ENCODE data around the gene KXD1.
"Not testable (repeated sequence)": the region's sequence is repeated elsewhere in the genome, so short reads cannot be mapped to it uniquely, and the experiment has no call there.

Gene KXD1

DNA sequence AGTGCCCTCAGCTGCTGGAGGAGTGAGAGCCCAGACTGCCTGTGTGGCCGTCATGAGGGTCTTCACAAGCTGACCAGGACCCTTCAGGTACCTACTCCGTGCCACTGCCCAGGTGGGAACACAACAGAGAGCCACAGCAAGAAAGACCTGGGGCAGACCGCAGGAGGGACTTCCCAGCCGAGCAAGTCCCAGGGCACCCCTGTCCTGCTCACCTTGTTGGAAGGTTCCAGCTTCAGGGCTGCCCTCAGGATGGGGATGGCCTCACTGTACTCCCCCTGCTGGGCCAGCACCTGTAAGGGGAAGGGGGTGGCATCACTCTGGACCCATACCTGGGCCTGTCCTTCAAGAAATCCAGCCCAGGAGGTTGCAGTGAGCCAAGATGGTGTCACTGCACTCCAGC is 24.6 kb upstream of the KXD1 start:
- DNase-seq (ENCODE audit: low read depth in 4 of 4, low spot score in 1 of 4), result no peak

DNA sequence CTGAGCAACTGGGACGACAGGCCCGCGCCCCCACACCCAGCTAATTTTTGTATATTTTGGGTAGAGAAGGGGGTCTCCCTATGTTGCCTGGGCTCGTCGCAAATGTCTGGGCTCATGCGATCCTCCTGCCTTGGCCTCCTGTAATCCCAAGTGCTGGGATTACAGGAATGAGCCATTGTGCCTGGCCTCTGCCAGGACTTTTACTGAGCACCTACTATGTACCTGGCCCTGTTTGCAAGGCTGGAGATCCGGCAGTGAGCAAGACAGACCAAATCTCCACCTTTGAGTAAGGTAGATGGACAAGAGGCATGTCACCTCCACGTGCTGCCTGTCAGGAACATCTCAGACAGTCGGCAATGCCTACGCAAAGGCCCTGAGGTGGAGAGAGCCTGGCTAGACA is 21.2 kb upstream of the KXD1 start:
- DNase-seq (ENCODE audit: low read depth in 4 of 4, low spot score in 1 of 4), result no peak

DNA sequence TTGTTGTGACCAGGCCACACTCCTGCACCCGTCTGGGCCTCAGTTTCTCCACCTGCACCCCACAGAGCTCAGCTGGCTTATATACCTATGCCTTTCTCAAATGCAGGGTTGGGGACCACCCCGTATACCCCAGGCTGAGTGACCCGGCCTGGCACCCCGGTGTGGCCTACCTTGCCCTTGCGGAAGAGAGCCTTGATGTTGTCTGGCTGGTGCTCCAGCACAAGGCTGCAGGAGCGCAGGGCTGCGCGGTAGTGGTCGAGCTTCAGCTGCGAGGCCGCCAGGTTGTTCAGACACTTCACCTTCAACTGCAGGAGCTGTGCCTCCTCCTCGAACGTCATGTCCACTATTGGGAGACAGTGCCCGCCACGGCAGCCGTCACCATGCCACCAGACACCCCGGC is 20.2 kb upstream of the KXD1 start:
- DNase-seq (ENCODE audit: low read depth in 4 of 4, low spot score in 1 of 4), result no peak

DNA sequence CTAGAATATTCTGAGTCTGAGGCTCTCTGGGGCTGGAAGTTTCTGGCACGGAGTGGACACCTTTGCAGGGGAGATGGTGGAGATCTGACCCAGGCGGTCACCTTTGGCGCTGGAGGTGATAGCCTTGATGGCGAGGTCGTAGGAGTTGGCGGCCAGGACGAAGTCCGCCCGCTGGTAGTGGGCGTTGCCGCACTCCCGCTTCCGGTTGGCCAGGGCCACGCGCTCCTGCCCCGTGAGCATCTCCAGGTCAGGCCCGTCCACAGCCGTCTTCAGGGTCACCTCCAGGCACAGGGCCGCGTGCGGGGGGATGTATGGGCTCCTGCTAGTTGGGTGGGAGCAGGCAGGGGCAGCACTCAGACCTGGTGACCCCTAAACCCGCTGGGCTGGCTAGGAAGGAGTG is 19.6 kb upstream of the KXD1 start:
- DNase-seq (ENCODE audit: low read depth in 4 of 4, low spot score in 1 of 4), result no peak

DNA sequence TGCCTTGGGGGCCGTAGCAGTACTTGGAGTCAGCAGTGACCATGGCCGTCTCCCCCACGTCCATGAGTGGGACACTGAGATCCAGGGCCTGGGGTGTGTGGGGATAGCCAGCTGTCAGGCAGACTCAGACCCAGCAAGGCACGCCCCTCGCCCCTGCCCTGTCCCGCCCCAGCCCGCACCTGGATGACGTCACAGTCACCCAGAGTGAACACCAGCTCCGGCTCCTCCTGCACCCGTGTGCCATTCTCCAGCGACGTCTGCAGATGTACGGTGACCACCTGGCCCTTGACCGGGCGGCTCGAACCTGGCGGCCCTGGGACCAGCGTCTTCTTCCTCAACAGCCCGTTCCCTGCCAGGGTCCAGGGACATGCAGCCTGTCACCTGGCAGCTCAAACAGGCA is 18.3 kb upstream of the KXD1 start:
- DNase-seq (ENCODE audit: low read depth in 4 of 4, low spot score in 1 of 4), result no peak

DNA sequence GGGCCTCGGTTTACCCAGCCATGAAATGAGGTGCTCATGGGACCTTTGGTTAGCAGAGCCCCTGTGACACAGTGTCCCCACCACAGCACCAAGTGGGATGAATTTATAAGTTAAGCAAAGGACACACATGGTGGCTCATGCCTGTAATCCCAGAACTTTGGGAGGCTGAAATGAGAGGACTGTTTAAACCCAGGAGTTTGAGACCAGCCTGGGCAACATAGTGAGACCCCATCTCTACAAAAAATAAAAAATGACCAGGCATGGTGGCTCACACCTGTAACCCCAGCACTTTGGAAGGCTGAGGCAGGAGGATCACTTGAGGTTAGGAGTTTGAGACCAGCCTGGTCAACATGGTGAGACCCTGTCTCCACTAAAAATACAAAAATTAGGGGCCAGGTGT is 17.5 kb upstream of the KXD1 start:
- DNase-seq (ENCODE audit: low read depth in 4 of 4, low spot score in 1 of 4), result not testable (repeated sequence)

DNA sequence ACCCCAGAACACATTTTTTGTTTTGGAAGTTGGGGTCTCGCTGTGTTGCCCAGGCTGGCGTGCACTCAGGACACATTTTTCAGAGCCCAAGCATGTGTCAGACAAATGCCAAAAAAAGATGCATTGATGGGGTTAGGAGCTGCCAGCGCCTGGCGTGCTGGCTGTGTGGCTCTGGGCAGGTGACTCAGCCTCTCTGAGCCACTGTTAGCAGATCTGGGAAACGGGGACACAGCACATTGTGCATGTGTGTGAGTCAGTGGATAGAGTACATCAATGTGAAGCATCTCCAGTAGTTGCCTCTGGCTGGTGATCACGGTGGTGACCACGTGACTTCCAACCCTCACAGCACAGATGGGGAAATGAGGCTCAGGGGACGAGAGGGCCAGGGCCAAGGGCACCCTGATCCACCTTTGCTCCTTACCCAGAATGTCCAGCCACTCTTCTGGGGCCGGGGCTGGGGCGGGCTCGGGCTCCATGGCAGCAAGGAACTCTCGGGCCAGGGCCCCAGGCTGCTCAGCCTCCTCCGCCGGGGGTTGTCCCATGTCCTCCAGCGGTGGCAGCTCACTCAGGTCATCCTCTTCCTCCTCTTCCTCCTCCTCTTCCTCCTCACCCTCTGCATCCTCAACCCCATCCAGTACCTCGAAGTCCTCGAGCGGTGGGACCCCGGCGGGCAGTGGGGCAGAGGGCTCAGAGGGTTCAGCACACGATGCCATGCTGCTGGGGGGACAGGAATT is 16.2 kb upstream of the KXD1 start:
- DNase-seq (ENCODE audit: low read depth in 4 of 4, low spot score in 1 of 4), result no peak

DNA sequence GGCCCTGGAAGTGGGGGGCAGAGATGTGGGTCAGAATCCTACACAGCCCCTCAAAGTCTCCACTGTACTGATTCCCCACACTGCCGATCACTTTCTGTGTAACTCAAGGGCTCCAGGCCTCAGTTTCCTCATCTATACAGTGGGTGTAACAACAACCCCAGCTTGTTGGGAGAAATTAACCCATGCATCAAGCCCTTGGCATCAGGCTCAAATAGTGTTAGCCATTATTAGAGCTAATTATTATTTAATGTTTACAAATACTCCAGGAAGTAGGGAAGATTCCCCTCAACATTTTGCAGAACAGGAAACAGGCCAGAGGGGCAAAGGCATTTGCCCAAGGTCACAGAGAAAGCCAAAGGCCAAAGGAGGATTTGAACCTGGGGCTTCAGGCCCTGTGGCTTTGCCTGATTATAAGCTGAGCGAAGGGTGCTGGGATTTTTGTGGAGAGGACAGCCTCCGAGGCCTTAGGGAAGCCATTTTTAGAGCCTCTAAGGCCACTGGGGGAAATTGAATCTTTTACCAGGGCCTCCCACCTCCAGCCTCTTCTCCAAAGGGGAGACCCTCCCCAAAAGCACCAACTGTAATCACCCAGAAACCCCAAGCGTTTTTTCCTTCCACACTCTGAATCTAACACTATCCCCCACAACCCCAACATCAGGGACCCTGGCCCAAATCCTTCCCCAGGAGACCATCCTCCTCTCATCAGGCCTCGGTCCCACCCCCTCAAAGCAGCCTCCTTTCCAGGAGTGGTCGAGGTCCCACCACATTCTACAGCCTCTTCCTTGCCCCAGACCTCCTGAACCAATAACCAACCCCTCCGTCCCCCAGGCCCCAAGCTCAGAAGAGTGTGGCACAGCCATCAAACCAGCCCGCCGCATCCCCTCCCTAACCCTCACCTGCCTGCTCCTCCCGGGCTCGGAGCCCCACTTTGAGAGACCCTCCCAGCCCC is 15.4 kb upstream of the KXD1 start:
- no peak for DNase-seq (ENCODE audit: low read depth in 4 of 4, low spot score in 1 of 4)

DNA sequence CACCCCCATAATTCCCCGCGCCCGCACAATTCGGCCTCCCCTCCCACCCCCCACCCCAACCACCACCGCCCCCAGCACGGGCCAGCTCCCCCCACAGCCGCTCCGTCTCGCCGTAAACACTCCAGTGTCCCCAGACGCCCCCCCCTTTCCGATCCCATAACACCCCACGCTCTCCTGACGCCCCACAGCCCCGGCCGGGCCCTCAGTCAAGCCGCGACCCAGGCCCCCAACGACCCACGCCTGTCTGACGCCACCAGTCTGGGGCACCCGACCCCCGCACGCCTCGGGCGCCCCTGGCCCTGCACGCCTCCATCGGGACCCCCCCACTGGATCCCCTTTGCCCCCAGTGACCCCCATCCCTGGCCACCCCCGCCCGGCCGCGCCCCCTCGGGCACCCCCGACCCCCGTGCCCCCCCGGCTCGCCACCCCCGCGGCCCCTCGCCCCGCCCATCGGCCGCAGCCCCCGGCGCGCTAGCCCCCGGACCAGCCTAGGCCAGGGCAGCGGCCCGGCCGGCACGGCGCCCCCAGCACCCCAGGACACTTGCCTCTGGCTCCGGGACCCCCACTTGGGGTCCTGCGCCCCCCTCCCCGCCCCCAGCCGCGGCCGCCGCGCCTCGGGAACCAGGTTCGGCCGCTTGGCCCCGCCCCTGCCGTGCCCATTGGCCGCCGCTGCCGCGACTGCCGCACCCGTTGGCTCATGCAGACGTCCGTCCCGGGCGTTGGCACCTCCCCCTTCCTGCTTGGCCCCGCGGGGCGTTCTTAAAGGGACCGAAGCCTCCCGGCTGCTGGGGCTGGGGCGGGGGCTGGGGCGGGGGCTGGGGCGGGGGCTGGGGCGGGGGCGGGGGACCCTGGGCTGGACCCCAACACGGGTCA is 14.5 kb upstream of the KXD1 start, which contains the start of gene FKBP8:
Gene FKBP8 (minus strand): TSS at position 633 of the 873 bp plus-strand sequence. CDS start 1,603 bp downstream, outside the sequence.
- DNase-seq (ENCODE audit: low read depth in 4 of 4, low spot score in 1 of 4), result peak; percentile 85 to 95 (median 92)

DNA sequence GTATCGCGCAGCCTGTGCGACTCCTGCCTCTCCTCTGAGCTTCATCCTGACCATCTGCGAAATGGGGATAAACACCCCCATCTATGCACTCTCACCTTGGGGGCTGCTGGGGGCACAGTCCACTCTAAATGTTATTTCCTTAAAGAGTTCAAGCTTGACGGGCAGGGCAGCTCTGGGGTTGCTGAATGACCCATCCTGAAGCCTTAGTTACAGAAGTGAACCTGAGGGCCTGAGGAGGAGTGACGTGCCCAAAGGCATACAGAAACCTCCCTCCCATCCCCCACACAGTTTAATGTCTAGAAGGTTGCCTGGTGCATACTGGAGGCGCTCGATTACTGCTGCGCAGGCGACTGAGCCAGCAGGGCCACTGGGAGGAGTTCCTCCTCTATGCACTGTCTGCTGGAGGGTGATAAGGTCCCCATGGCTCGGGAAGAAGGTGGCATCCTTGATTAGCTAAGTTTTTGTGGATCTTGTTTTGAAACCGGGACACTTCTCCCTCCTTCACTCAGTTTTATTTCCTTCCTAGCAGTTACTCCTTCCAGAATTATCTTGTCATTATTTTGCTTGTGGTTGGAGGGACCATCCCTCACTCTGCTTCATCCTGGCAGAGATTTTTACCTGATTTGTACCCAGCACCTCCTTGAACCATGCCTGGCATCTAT is 13.7 kb upstream of the KXD1 start:
- DNase-seq (ENCODE audit: low read depth in 4 of 4, low spot score in 1 of 4), result peak; percentile 55 to 75 (median 58)

DNA sequence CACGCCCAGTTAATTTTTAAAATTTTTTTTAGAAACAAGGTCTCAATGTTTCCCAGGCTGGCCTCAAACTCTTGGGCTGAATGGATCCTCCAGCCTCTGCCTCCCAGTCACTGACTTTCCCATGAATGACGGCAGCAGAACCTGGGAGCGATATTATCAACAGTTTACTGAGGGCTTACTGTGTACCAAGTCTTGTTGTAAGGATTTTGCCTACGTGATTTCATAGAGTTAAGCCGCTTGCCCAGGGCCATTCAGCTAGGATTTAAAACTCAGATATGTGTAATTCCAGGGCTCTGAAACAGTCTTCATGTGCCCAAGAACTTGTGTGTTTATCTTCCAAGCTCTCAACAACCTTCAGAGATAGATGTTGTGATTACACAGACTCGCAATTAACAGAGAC is 6.0 kb upstream of the KXD1 start:
- no peak for DNase-seq (ENCODE audit: low read depth in 4 of 4, low spot score in 1 of 4)

DNA sequence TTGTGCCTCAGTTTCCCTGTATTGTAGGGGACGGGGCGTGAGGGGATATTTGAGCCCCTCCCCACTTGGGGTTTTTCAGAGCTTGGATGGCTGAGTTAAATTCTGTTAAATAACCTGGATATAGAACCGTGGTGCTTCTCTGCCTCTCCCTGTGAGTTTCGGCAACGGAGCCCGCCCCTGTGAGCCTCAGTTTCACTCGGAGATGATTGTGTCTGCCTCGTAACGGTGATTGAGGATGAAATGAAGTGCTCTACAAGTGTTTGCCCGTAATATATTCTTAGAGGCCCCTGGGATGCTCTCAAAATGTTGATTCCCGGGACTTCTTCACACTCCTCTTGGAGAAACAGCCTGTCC is 509 bp downstream of the KXD1 start:
- DNase-seq (ENCODE audit: low read depth in 4 of 4, low spot score in 1 of 4), result no peak

DNA sequence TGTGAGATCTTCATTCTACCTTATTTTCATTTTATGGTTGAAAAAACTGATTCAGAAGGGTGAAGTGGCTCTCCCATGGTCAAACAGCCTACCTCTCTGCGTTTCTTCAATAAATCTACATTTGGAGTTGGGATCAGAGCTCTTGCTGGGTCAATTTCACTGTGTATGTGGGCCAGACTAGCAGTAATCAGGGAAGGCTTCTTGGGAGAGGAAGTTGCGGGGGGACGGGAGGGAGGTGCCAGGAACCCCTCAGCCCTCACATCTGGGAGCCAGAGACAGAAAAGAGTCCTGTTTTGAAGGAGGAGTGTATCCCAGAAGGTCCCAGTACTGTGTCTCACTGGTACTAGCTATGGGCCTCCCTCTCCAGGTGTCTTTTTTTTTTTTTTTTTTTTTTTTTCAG is 934 bp downstream of the KXD1 start:
- no peak for DNase-seq (ENCODE audit: low read depth in 4 of 4, low spot score in 1 of 4)

DNA sequence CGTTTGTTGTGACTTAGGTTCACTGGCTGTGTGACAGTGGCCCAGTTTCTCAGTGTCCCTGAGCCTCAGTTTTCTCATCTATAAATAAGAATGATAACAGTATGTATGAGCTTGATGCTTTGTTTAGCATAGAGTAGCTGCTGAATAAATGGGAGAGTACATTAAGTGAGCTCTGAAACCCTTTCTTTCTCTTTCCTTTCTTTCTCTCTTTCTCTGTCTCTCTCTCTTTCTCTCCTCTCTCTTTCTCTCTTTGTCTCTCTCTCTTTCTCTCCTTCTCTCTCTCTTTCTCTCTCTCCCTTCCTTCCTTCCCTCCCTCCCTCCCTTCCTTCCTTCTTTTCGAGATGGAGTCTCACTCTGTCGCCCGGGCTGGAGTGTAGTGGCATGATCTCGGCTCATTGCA is 2.0 kb downstream of the KXD1 start:
- DNase-seq (ENCODE audit: low read depth in 4 of 4, low spot score in 1 of 4), result no peak

DNA sequence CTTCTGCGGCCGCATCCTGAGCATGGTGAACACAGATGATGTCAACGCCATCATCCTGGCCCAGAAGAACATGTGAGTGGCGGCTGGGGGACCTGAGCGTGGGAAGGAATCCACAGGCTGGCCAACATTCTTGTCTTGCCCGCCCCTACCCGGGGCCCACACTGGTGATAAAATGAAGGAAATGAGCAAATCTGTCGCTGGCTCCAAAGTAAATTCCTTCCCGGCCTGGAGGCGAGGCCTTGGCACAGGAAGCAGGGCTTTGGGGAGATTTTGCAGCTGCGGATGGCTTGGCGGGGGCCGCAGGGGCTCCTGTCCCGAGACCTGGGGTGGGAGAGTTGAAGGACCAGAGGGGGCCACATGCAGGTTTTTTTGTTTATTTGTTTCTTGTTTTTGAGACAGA is 4.4 kb downstream of the KXD1 start:
- DNase-seq (ENCODE audit: low read depth in 4 of 4, low spot score in 1 of 4), result no peak

DNA sequence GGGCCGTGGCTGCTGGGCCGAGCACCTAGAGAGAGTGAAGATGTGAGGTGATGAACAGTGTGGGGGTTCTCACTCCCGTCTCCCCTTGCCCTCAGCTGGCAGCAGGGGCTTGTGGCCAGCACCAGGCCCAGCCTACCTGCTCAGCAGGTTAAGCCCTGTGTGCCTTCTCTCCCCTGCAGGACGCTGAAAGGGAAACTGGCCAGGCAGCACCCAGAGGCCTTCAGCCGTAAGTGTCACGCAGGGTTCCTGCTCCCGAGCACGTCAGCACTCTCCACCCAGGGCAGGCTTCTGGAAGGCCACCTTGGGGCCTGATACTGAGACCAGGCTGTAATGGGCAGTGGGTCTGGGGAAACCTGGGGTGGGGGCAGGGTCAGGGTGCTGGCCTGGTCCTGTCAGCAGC is 9.3 kb downstream of the KXD1 start:
- no peak for DNase-seq (ENCODE audit: low read depth in 4 of 4, low spot score in 1 of 4)

DNA sequence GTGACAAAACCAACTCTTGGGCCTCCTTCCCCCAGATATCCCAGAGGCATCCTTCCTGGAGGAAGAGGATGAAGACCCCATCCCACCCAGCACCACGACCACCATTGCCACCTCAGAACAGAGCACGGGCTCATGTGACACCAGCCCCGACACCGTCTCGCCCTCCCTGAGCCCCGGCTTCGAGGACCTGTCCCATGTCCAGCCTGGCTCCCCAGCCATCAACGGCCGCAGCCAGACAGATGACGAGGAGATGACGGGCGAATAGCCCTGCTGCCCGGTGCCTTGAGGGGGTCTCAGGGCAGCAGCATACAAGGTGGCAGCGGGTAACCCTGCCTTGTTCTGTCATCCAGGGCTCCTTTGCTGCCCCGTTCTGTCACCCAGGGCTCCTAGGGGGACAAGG is 10.7 kb downstream of the KXD1 start:
- no peak for DNase-seq (ENCODE audit: low read depth in 4 of 4, low spot score in 1 of 4)

DNA sequence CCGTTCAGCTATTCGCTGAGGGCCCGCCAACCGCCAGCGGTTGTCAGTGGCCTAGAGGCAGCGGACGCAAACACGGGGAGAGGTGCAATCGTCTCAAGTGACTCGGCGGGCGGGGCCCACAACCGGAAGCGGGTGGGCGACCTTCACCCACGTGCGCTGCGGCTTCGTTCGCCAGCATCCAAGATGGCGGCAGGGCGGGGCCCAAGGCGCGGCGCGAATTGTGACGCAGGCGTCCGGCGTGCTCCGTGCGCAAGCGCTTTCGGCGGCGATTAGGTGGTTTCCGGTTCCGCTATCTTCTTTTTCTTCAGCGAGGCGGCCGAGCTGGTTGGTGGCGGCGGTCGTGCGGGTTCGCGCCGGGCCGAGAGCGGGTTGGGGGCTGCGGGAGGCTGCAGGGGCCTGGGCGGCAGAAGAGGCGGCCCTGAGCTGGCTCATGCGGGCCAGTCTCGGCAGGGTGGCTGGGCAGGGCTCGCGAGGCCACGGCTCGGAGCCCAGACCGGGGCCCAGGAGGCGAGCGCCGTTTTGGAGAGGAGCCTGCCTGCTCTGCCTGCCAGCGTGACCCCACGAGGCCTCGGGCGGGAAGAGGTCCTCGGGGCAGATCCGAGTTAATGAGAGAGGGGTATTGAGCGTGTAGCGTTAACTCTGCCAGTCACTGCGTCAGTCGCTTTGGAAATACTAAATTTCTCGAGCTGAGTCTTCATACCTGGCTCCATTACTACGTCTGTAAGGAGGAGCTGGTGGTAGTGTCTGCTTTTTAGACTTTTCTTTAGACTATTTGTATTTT is 14.1 kb downstream of the KXD1 start, which contains the start of gene UBA52:
Gene UBA52 (plus strand): TSS at position 294 of the 781 bp plus-strand sequence. CDS start 1,444 bp downstream, outside the sequence.
- peak; percentile 95 to 99 (median 98) for DNase-seq (ENCODE audit: low read depth in 4 of 4, low spot score in 1 of 4)

DNA sequence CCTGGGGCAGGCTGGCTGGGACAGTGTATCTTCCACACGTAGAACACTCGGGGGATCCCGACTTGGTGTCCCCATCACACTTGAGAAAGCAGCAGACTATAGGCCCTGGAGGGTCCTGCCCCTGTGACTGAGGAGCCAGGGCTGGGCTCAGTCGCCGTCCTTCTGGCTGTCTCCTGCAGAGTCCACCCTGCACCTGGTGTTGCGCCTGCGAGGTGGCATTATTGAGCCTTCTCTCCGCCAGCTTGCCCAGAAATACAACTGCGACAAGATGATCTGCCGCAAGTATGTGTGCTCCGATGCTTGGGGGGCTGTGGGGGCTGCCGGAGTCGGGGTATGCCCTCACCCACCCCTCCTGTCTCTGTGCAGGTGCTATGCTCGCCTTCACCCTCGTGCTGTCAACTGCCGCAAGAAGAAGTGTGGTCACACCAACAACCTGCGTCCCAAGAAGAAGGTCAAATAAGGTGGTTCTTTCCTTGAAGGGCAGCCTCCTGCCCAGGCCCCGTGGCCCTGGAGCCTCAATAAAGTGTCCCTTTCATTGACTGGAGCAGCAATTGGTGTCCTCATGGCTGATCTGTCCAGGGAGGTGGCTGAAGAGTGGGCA is 17.1 kb downstream of the KXD1 start:
- DNase-seq (ENCODE audit: low read depth in 4 of 4, low spot score in 1 of 4), result no peak

DNA sequence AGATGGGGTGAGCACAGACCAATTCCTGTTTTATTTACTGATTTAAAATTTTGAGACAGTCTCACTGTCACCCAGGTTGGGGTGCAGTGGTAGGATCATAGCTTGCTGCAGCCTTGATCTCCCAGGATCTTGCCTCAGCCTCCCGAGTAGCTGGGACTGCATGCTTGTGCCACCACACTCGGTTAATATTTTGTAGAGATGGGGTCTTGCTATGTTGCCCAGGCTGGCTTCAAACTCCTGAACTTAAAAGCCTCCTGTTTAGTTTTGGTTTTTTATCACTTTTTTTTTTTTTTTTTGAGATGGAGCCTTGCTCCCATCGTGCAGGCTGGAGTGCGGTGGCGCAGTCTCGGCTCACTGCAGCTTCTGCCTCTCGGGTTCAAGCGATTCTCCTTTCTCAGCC is 18.7 kb downstream of the KXD1 start:
- DNase-seq (ENCODE audit: low read depth in 4 of 4, low spot score in 1 of 4), result no peak

Measured in stimulated activated CD4-positive, alpha-beta T cell treated with anti-CD3 and anti-CD28 coated beads, Interleukin-1b, Interleukin-23, amount 100 ng/mL, for 24 hours (primary cell).